Activated naive CD4-positive, alpha-beta T cell (primary cell): ENCODE measurements around the gene C5.
"Not testable (repeated sequence)": the region's sequence is repeated elsewhere in the genome, so short reads cannot be mapped to it uniquely, and the experiment has no call there.

Source experiments
- DNase-seq, 4 experiments: peaks; one replicate each; lab custom pipeline; 2025; lab: John Stamatoyannopoulos, UW

C5 gene

DNA sequence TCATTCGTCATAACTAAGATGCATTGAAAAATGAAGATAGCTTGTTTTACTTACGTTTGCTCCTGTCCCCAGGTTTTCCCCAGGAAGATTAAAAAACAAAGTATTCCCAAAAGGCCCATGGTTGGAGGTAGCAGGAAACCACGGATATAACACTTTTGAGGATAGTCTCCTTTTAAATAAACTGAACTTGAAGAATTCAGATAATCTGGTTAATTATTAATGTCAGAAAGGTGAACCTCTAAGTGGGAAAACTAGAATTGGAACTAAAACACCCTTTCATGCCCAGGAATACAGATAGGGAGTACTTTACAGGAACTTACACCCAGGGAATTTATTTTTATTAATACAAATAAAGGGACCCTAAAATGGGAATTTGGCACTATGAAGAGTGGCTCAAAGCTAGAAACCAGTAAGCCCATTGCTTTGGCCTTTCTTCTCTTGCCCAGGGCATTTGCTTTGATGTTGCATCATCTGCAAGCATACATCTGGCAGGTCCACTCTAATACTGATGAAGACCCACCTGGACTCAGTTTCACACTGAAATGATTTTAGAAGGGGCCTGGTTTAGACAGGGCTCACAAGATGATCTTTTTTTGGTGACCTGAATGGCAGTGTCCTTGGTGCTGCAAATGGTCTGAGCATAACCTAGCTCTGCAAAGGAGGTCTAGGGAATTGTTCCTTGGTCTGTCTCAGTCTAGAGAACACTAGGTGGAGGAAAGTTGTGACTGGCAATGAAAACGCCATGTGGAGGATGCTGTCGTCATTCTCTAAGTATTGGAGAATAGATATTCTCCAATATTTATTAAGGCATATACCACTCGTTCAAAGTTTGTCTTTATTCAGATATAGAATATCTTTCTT, at the start of gene C5:
C5 (minus strand) TSS at position 148 of the 861 bp plus-strand sequence; CDS start at position 119, 29 bp downstream.
- DNase-seq = no peak

DNA sequence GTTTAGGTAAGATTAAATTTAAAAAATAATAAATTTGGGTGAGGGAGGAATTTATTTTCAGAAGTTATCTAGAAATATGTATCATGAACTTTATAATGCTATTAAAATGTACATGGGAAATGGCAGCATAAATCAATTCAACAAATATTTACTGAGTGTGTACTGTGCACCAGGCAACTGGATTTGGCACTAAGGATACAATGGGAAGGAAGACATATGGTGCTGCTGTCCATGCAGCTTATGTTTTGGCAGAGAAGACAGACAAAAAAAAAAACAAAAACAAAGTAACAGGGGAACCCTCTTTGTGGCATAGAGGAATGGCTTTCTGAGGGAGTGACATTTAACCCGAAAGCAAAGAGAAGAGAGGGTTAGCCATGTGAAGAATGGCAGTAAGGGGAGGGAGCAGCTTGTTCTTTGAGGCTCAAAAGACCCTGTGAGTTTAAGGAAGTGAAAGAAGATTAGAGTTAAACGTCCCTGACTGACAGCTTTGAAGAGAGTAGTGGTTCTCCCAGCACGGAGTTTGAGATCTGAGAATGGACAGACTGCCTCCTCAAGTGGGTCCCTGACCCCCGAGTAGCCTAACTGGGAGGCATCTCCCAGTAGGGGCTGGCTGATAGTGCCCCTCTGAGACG, 48.6 kb upstream of the C5 start:
- DNase-seq = no peak

GRCh38 chr9:121095057-121095456, 45.0 kb upstream of the C5 start:
- DNase-seq = no peak

DNA sequence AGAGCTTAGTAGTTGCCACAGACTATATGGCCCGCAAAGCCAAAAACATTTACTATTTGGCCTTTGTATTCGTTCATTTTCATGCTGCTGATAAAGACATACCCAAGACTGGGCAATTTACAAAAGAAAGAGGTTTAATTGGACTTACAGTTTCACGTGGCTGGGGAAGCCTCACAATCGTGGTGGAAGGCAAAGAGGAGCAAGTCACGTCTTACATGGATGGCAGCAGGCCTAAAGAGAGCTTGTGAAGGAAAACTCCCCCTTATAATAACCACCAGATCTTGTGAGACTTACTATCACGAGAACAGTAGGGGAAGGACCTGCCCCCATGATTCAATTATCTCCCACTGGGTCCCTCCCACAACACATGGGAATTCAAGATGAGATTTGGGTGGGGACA, 40.7 kb upstream of the C5 start:
- DNase-seq = not testable (repeated sequence)

DNA sequence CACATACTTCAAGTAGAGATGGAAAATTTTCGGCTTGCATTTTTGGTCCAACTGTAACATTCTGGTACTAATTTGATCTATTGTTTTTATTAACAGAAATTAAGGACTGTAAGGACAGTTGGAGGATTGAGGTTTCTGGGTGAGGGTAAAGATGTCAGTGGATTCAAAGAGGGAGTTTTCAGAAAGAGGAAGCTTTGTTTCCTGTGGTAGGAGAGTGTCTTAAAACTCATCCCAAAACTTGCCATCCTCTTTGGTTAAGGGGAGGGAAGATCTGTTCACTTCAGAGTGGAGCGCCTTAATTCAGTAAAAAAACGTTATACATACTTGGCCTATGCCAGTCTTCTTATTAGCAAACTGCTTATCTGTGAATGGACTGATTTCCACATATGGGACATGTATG, 38.5 kb upstream of the C5 start:
- DNase-seq = no peak

DNA sequence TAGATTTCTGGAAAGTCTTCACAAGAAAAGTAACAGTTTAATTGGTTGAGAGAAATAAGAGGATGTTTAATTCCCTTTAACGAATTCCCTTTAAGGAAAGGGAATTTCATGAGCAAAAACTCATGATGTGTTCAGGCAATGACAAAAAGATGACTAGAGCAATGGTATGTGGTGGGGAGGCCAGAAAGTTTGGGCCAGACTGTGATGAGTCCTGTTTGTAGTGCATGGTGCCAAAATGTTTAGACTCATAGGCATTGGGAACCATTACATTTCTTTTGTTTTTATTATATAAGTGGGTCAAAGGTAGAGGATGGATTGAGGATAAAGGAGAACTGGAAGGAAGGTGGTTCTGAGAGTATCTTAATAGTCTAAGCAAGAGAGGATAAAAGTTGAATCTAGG, 35.6 kb upstream of the C5 start:
- DNase-seq = no peak

DNA sequence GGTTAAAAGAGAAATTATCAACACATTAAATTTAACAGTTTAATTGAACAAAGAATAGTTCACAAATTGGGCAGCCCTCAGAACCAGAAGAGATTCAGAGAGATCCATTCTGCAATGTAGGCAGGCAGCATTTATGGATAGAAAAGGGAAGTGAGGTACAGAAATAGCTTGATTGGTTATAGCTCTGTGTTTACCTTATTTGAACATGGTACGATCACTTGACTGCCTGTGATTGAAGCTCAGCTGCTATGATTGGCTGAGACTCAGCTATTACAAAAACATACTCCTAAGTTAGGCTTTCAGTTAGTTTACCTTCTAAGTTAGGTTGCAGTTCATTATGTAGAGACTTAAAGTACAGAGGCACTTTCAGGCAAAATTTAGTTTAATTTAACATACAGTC, 32.0 kb upstream of the C5 start:
- no peak for DNase-seq

- peak in 3 of 4 experiments; percentile 11 to 29 (median 19) for DNase-seq
Observed at GRCh38 chr9:121075251-121076036, 25.4 kb upstream of the C5 start.

DNA sequence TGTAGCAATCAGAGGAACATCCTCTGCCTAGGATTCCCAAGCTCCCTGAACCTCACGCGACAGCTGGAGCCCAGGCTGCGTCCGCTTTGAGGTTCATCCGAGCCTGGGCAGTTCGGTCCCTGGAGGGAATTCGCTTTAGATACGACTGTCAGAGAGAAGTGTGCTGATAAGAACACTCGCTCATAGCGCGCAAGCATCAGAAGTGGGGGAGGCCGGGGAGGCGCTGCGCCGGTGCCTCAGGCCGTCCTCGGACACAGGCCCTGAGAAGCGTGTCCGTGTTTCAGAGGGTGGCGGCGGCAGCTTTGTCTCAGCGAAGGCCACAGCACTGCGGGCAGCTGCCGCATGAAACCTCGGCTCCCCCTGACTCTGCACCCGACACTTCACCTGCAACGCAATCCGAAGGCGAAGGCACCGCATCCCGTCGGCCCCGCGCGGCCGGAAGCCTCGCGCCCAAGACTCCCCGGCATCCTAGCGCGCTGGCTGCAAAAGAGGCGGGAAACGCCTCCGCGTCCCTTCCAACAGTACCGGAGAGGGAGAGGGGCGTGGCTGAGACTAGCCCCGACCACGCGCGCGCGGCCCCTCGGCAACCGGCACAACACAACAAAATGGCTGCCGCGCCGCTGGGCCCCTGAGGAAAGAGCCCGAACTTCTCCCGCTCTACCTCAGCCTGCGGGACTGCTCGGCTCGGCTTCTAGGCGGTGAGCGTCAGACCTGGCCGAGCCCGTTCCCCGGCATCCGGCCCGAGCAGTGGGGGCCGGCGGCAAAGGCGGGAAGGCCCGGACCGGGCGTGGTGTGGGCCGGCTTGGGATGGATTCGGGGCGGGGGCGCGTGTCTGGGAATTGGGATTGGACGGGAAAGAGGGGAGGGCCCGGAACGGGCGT, 24.5 kb upstream of the C5 start, which contains the start of gene CNTRL:
CNTRL (plus strand) TSS at position 586 of the 881 bp plus-strand sequence. CDS start 13,372 bp downstream, outside the sequence.
- DNase-seq = peak; percentile 59 to 66 (median 62)

GRCh38 chr9:121073038-121073437, 23.0 kb upstream of the C5 start:
- DNase-seq = no peak

DNA sequence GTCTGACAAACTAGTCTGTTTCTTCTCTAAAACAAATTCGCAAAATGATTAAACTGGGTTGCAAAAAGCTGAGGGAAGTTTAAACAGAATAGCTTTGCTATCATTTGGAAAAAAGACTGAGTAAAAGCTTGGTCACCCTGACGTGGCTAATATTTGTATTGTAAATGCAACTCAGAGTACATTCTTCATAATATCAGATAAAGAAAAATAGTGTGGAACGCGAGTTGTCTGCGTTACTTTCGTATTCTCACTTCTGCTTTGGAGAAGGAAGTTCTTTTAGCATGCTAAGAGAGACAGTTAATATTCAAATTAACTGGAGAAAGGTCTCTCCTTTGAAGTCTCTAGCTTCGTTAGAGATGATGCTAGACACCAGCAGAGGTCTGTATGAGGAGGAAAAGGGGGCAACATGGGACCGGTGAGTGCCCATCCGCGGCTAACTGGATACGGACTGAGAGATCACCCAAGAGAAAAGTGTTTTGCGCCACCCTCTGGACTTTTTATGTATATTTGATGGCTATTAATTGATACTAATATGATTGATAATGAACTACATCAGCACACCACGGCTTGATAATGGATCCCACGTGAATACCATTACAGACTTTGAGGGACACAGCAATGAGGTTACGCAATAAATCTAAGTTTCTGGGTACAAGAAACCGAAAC, 21.8 kb upstream of the C5 start:
- no peak for DNase-seq

- DNase-seq = no peak
Observed at GRCh38 chr9:121071370-121071755, 21.3 kb upstream of the C5 start.

DNA sequence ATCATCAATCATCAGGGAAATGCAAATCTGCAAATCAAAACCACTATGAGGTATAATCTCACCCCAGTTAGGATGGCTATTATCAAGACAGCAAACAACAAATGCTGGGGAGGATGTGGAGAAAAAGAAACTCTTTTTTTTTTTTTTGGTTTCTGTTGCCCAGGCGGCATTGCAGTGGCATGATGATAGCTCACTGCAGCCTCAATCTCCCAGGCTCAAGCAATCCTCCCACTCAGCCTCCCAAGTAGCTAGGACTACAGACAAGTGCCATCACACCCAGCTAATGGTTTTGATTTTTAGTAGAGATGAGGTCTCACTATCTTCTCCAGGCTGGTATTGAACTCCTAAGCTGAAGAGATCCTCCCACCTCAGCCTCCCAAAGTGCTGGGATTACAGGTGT, 19.3 kb upstream of the C5 start:
- no peak for DNase-seq

- no peak for DNase-seq
Observed at GRCh38 chr9:121067640-121068039, 17.6 kb upstream of the C5 start.

GRCh38 chr9:121066850-121067249, 16.8 kb upstream of the C5 start:
- no peak for DNase-seq

- no peak for DNase-seq
Observed at GRCh38 chr9:121059998-121060636, 10.0 kb upstream of the C5 start.

GRCh38 chr9:121059513-121059912, 9.4 kb upstream of the C5 start:
- DNase-seq = no peak

GRCh38 chr9:121057821-121058220, 7.7 kb upstream of the C5 start:
- DNase-seq = no peak

DNA sequence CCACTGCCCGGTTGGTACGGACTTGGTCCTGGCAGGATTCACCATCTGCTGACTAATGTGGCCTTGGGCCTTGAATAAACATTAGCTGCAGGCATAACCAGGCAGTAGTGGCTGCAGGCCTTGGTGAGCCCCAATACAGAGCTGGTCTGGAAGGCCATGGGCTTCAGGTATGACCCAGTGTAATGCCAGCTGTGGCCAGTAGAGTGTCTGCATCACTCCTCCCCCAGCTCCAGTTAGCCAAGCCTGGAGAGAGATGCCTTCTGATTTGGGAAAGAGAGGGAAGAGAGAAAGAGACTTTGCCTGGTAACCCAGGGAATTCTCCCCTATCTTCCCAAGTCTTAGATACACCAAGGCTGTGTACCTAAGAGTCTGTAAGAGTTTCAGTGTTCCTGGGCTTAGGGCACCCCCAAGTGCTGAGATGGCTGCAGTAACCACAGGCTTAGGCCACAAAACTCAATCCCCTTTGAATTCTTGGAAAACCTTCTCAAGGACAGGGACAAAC, 5.6 kb upstream of the C5 start:
- DNase-seq = no peak

DNA sequence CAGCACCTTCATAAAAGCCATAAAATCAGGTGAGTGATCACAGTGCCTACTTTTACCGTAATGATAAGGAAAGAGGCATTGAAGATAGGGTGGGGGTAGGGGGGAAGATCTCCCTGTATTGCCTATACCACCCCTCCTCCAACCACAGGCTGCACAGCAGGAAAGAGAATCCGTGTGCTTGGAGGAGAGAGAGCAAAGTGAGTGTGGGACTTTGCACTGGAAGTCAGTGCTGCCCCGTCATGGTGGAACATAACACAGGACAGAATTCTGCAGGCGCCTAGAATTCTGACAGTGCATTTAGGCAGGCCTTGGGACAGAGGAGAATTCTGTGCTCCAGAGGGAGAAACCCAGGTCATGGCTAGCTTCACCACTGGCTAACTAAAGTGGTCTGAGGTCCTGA, 3.5 kb upstream of the C5 start:
- DNase-seq = no peak
